ENCODE measurements around the gene MYB. TPM values are rescaled to one million over a fixed set of nuclear protein-coding genes. Genes with fewer than 3 reads are reported as not detected.

Gene MYB
- total and polyA plus RNA-seq, 2 donors (not counting 3 experiments of a cell fraction or from before 2014, with no cell fraction given), result 0.14 to 0.53 TPM

DNA sequence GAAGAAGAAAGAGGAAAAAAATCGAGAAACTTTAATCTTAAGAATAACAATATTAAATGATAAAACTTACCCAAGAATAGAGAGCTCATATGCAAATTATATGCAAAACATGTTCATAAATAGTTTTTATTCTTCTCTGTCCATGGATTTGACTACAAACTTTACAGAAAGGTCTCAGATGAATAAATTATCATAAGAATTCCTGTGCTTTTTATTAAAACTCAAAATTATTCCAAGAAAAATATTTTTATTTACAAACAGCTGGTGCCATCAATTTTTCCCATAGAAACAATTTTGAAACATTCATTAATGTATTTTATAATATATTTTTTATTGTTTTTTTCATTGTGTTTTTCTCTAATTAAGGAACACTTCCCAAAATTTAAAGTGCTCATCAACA, 12.1 kb downstream of the MYB start:
- Histone ChIP-seq H3K79me2 (ENCODE audit: control insufficient read depth, insufficient read depth, low read length) (no peaks in the 10 kb centered on the region), H3K27me3 (ENCODE audit: control insufficient read depth in 2 of 2, insufficient read depth in 2 of 2, low read length in 2 of 2) (no peaks in the 10 kb centered on the region), H3K36me3 (ENCODE audit: control insufficient read depth in 2 of 2, extremely low read depth in 1 of 2, insufficient read depth in 2 of 2, low read length in 2 of 2) (no peaks in the 10 kb centered on the region), H3K4me2 (ENCODE audit: insufficient read depth, low read length) (no peak overlapping the region), H3K4me1 (ENCODE audit: control insufficient read depth, extremely low read depth, insufficient read depth, low read length) (no peaks in the 10 kb centered on the region), H3K9me3 (replicated peaks; ENCODE audit: control insufficient read depth, insufficient read depth, low read length) (no peaks in the 10 kb centered on the region), H3K9me1 (replicated peaks; ENCODE audit: control insufficient read depth, extremely low read depth, insufficient read depth, low read length) (no peaks in the 10 kb centered on the region), H2AFZ (ENCODE audit: low read depth, low read length) (no peak overlapping the region), H4K20me1 (replicated peaks; ENCODE audit: control insufficient read depth, extremely low read depth, insufficient read depth, low read length) (no peaks in the 10 kb centered on the region), H3K4me3 (replicated peaks in 1 of 3; ENCODE audit: insufficient read depth in 1 of 3, low read depth in 1 of 3, low read length in 3 of 3) (no peak overlapping the region), H3K27ac (ENCODE audit: insufficient read depth, low read depth, low read length) (no peak overlapping the region), H3K9ac (replicated peaks; ENCODE audit: extremely low read depth, insufficient read depth, low read length) (no peak overlapping the region)
- intact Hi-C loops (cut with micrococcal nuclease) (no loop called here), dilution Hi-C loops (cut with MboI; ENCODE audit: extremely low pct_ligation_motif_present, low sequenced_read_pairs) (no loop called here)
- BruUV-seq (replicated peaks), result no TSS peak
- no peak for FAIRE-seq
- no peak for DNase-seq (ENCODE audit: low read depth, low spot score)
- POLR2A ChIA-PET, result no interaction called here
- CTCF ChIA-PET, result no interaction called here
- no peak for TF ChIP-seq JUN (IDR thresholded peaks at IDR 0.05; ENCODE audit: borderline replicate concordance, insufficient read depth, insufficient read length, low read depth)
- no peak for TF ChIP-seq MYC (IDR thresholded peaks at IDR 0.05; ENCODE audit: low read depth, low read length)

DNA sequence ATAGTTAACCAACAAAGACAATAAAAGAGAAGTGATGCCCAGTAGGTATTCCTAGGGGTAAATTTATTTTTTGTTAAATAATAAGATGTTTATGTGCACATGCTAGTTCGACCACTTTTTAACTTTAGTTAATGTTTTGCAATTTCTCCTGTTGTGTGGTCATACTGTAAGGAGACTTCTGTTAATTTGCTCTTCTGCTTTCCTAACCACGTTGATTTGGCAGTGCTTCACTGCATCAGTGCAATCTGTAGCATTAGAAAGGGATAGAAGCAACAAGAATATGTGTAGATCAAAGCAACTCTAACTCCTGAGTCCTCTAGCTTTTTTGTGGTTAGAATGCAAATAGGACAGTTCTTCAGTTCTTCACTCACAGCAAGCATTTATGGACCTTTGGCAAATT, 13.9 kb downstream of the MYB start:
- FAIRE-seq (no peak), DNase-seq (ENCODE audit: low read depth, low spot score) (no peak)
- Histone ChIP-seq H3K9me1 (replicated peaks; ENCODE audit: control insufficient read depth, extremely low read depth, insufficient read depth, low read length) (no peaks in the 10 kb centered on the region), H3K27me3 (ENCODE audit: control insufficient read depth in 2 of 2, insufficient read depth in 2 of 2, low read length in 2 of 2) (no peaks in the 10 kb centered on the region), H3K4me2 (ENCODE audit: insufficient read depth, low read length) (no peak overlapping the region), H3K27ac (ENCODE audit: insufficient read depth, low read depth, low read length) (no peak overlapping the region), H4K20me1 (replicated peaks; ENCODE audit: control insufficient read depth, extremely low read depth, insufficient read depth, low read length) (no peaks in the 10 kb centered on the region), H3K9ac (replicated peaks; ENCODE audit: extremely low read depth, insufficient read depth, low read length) (no peak overlapping the region), H3K79me2 (ENCODE audit: control insufficient read depth, insufficient read depth, low read length) (no peaks in the 10 kb centered on the region), H3K4me3 (replicated peaks in 1 of 3; ENCODE audit: insufficient read depth in 1 of 3, low read depth in 1 of 3, low read length in 3 of 3) (no peak overlapping the region), H3K36me3 (ENCODE audit: control insufficient read depth in 2 of 2, extremely low read depth in 1 of 2, insufficient read depth in 2 of 2, low read length in 2 of 2) (no peaks in the 10 kb centered on the region), H3K4me1 (ENCODE audit: control insufficient read depth, extremely low read depth, insufficient read depth, low read length) (no peaks in the 10 kb centered on the region), H2AFZ (ENCODE audit: low read depth, low read length) (no peak overlapping the region), H3K9me3 (replicated peaks; ENCODE audit: control insufficient read depth, insufficient read depth, low read length) (no peaks in the 10 kb centered on the region)
- ChIA-PET CTCF (no interaction called here), POLR2A (no interaction called here)
- dilution Hi-C loops (cut with MboI; ENCODE audit: extremely low pct_ligation_motif_present, low sequenced_read_pairs), result no loop called here
- BruUV-seq (replicated peaks), result no TSS peak
- intact Hi-C loops (cut with micrococcal nuclease), result no loop called here
- TF ChIP-seq POLR2AphosphoS5 (IDR thresholded peaks at IDR 0.05; ENCODE audit: insufficient read depth, low read depth, low read length) (no peak), POLR2A (IDR thresholded peaks at IDR 0.05; ENCODE audit: low read depth, low read length) (no peak), EZH2 (IDR thresholded peaks at IDR 0.05; ENCODE audit: borderline replicate concordance, low read depth, low read length, severe bottlenecking) (no peak), JUN (IDR thresholded peaks at IDR 0.05; ENCODE audit: borderline replicate concordance, insufficient read depth, insufficient read length, low read depth) (no peak), MYC (IDR thresholded peaks at IDR 0.05; ENCODE audit: low read depth, low read length) (no peak), GATA2 (IDR thresholded peaks at IDR 0.05; ENCODE audit: insufficient read depth, insufficient read length, low read depth, low read length) (no peak), FOS (IDR thresholded peaks at IDR 0.05; ENCODE audit: borderline replicate concordance, insufficient read depth, low read length) (no peak)
- TF ChIP-seq, protein P1, sequence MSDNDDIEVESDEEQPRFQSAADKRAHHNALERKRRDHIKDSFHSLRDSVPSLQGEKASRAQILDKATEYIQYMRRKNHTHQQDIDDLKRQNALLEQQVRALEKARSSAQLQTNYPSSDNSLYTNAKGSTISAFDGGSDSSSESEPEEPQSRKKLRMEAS (IDR thresholded peaks at IDR 0.05; ENCODE audit: insufficient read depth, insufficient read length), result no peak

Data from endothelial cell of umbilical vein (primary cell).